Upper lobe of left lung (tissue), 4 donors: Measurements from ENCODE around the gene PCNX2.

Experiments
- POLR2A ChIP-seq, 4 donors: fragments of 450-650 bp; IDR thresholded peaks; one replicate each; pipeline ENCODE4 v1.5.1; 2016 to 2017; ENCODE audit warnings: antibody characterized with exemption in 4 of 4, mild to moderate bottlenecking in 2 of 4
- POLR2AphosphoS5 ChIP-seq, 2 donors: sonication (generic); formaldehyde crosslinking; IDR thresholded peaks; one replicate each; pipeline ENCODE4 v1.5.1; 2017; ENCODE audit warnings: antibody characterized with exemption in 2 of 2
- TF ChIP-seq, protein P1 (sequence below), 6 experiments: fragments of 450-650 bp in 4 of 6; fragments of 200-600 bp in 2 of 6; sonication (generic) in 2 of 6; IDR thresholded peaks; one replicate each; pipeline ENCODE4 v1.5.1; 2016 to 2019; ENCODE audit warnings: antibody characterized with exemption in 6 of 6

DNA sequence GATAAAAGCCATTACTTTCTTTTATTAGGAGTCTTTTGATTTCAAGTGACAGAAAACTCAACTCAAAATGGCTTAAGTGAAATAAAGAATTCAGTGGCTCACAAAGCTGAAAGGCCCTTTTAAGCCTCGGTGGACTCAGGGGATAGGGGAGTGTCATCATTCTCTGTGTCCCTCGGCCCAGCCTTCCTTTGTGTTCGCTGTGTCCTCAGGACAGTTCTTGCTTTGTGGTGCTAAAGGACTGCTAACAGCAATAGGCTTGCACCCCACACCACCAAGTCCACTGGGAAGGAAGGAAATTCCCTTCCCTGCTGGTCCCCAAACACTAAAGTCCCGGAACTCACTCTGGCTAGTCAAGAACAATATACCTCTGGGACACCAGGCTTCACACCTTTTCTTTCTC, 216.0 kb downstream of the PCNX2 start:
- TF ChIP-seq, protein P1, sequence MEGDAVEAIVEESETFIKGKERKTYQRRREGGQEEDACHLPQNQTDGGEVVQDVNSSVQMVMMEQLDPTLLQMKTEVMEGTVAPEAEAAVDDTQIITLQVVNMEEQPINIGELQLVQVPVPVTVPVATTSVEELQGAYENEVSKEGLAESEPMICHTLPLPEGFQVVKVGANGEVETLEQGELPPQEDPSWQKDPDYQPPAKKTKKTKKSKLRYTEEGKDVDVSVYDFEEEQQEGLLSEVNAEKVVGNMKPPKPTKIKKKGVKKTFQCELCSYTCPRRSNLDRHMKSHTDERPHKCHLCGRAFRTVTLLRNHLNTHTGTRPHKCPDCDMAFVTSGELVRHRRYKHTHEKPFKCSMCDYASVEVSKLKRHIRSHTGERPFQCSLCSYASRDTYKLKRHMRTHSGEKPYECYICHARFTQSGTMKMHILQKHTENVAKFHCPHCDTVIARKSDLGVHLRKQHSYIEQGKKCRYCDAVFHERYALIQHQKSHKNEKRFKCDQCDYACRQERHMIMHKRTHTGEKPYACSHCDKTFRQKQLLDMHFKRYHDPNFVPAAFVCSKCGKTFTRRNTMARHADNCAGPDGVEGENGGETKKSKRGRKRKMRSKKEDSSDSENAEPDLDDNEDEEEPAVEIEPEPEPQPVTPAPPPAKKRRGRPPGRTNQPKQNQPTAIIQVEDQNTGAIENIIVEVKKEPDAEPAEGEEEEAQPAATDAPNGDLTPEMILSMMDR (IDR thresholded peaks at IDR 0.05) = no peak
- no peak for TF ChIP-seq POLR2AphosphoS5 (IDR thresholded peaks at IDR 0.05)
- TF ChIP-seq POLR2A (IDR thresholded peaks at IDR 0.05) = no peak
